HCT116 (cell line): ENCODE results near the gene ACSL3. TPM values are rescaled to one million over a fixed set of nuclear protein-coding genes. Genes with fewer than 3 reads are reported as not detected.

Source experiments
- ATAC-seq: fragments of 200-7000 bp; cut with Tn5 transposase; 2 replicates; pipeline ENCODE4 v1.9.1; 2020; ENCODE audit warnings: mild to moderate bottlenecking, moderate library complexity
- BruUV-seq: library from RNA; stranded (reverse); fragments of 400-500 nt; replicated peaks from 2 replicates; lab custom pipeline; 2021; lab: Mats Ljungman, UMichigan
- CTCF ChIA-PET: fragments of 300-600 bp; sonication (Branson Sonifier 250); formaldehyde crosslinking; loops from one replicate; lab custom pipeline; 2021; ENCODE audit warnings: antibody characterized with exemption; lab: Charles Lee
- POLR2A ChIA-PET: fragments of 300-600, 350-600 bp; sonication (Branson Sonifier 250); formaldehyde crosslinking; loops from one replicate; lab custom pipeline; 2021; ENCODE audit warnings: antibody characterized with exemption; lab: Charles Lee
- RAD21 ChIA-PET, 2 experiments: fragments of 300-600 bp; sonication (Branson Sonifier 250); formaldehyde crosslinking; loops; one replicate each; lab custom pipeline; 2023; ENCODE audit warnings: low total read pairs in 2 of 2; ENCODE audit not compliant: uncharacterized antibody in 2 of 2, unreplicated experiment in 2 of 2, low non-redundant PET in 1 of 2; lab: Charles Lee
- DNase-seq: peaks from one replicate; pipeline ENCODE4 v3.0.0-alpha.2; 2010; ENCODE audit warnings: low read depth, low spot score
- H2AFZ ChIP-seq: fragments of 200-600 bp; shearing (Covaris generic), sonication (generic); 2 replicates; pipeline ENCODE4 v1.6.1; 2017; ENCODE audit warnings: low read depth, mixed run types, mixed read lengths, antibody characterized with exemption, low read length; ENCODE audit not compliant: poor library complexity, severe bottlenecking
- H3K27ac ChIP-seq: 2 replicates; pipeline ENCODE4 v1.5.1; 2012; ENCODE audit warnings: low read depth, low read length
- H3K27me3 ChIP-seq: fragments of 200-600 bp; sonication (generic); 2 replicates; pipeline ENCODE4 v1.6.1; 2016; ENCODE audit warnings: mixed run types, low read length, mixed read lengths; ENCODE audit not compliant: insufficient read depth
- H3K36me3 ChIP-seq, 2 experiments: fragments of 200-500 bp in 1 of 2; fragments of 200-600 bp in 1 of 2; sonication (Bioruptor generic) in 1 of 2; sonication (generic) in 1 of 2; 2 replicates each; pipeline versions ENCODE4 v1.5.1 to v1.6.1; 2014 to 2016; ENCODE audit warnings: low read length in 2 of 2, inconsistent platforms in 1 of 2, mixed read lengths in 1 of 2, mixed run types in 1 of 2; ENCODE audit not compliant: insufficient read depth in 2 of 2, control insufficient read depth in 1 of 2
- H3K4me1 ChIP-seq, 2 experiments: fragments of 200-600 bp in 1 of 2; sonication (generic) in 1 of 2; 2 replicates each; pipeline versions ENCODE4 v1.5.1 to v1.6.1; 2012 to 2017; ENCODE audit warnings: low read length in 2 of 2, inconsistent platforms in 1 of 2, mild to moderate bottlenecking in 1 of 2, mixed read lengths in 1 of 2, mixed run types in 1 of 2, moderate library complexity in 1 of 2; ENCODE audit not compliant: insufficient read depth in 2 of 2, control insufficient read depth in 1 of 2
- H3K4me2 ChIP-seq: fragments of 200-600 bp; sonication (generic); 2 replicates; pipeline ENCODE4 v1.6.1; 2017; ENCODE audit warnings: mixed run types, low read length, mixed read lengths
- H3K4me3 ChIP-seq, 2 experiments: fragments of 200-600 bp in 1 of 2; sonication (generic) in 1 of 2; replicated peaks in 1 of 2; 2 replicates each; pipeline ENCODE4 v1.5.1; 2011 to 2016; ENCODE audit warnings: low read length in 2 of 2, control low read depth in 1 of 2, low read depth in 1 of 2, mild to moderate bottlenecking in 1 of 2, mixed read lengths in 1 of 2, mixed run types in 1 of 2
- H3K79me2 ChIP-seq: fragments of 200-600 bp; sonication (generic); 2 replicates; pipeline ENCODE4 v1.6.1; 2017; ENCODE audit warnings: mild to moderate bottlenecking, mixed run types, low read length, moderate library complexity, mixed read lengths; ENCODE audit not compliant: insufficient read depth
- H3K9ac ChIP-seq: fragments of 200-600 bp; sonication (generic); 2 replicates; pipeline ENCODE4 v1.6.1; 2016; ENCODE audit warnings: low read length, mixed read lengths
- H3K9me2 ChIP-seq: fragments of 200-600 bp; sonication (generic), shearing (Covaris generic); 2 replicates; pipeline ENCODE4 v1.6.1; 2017; ENCODE audit warnings: mixed run types, mild to moderate bottlenecking, moderate library complexity; ENCODE audit not compliant: insufficient read depth
- H3K9me3 ChIP-seq, 2 experiments: fragments of 200-500 bp in 1 of 2; fragments of 200-600 bp in 1 of 2; sonication (Bioruptor generic) in 1 of 2; sonication (generic) in 1 of 2; 2 replicates each; pipeline ENCODE4 v1.6.1; 2014 to 2017; ENCODE audit warnings: low read length in 2 of 2, mixed read lengths in 2 of 2, inconsistent platforms in 1 of 2, low read depth in 1 of 2, mild to moderate bottlenecking in 1 of 2, mixed run types in 1 of 2, moderate library complexity in 1 of 2; ENCODE audit not compliant: control insufficient read depth in 1 of 2, insufficient read depth in 1 of 2
- H4K20me1 ChIP-seq: fragments of 200-600 bp; sonication (generic), shearing (Covaris generic); 2 replicates; pipeline ENCODE4 v1.6.1; 2017; ENCODE audit warnings: mixed run types, mild to moderate bottlenecking, moderate library complexity; ENCODE audit not compliant: insufficient read depth
- CBX3 ChIP-seq: IDR thresholded peaks from 2 replicates; pipeline ENCODE4 v1.6.1; 2012; ENCODE audit warnings: low read depth
- EGR1 ChIP-seq: IDR thresholded peaks from 2 replicates; pipeline ENCODE4 v1.6.1; 2012; ENCODE audit warnings: low read depth
- SP1 ChIP-seq: IDR thresholded peaks from 2 replicates; pipeline ENCODE4 v1.6.1; 2012; ENCODE audit warnings: low read depth
- ZNF274 ChIP-seq: fragments of 200-500 bp; sonication (Bioruptor generic); IDR thresholded peaks from 2 replicates; pipeline ENCODE4 v1.6.1; 2014; ENCODE audit warnings: mild to moderate bottlenecking, low read depth, low read length, inconsistent platforms
- intact Hi-C: fragments of 100-400 bp; cut with micrococcal nuclease; formaldehyde crosslinking; loops from 2 replicates; pipeline ENCODE4 v1.10.0; 2022
- total RNA-seq: library from RNA; stranded (reverse); gene quantifications from one replicate; pipeline ENCODE4 v1.2.1, GENCODE V29; 2021; ENCODE audit not compliant: unreplicated experiment
- TF ChIP-seq, protein P1 (sequence below), 3 experiments: fragments of 200-600 bp in 1 of 3; sonication (generic) in 1 of 3; IDR thresholded peaks in 2 of 3; conservative IDR thresholded peaks in 1 of 3; 2 replicates each; pipeline ENCODE4 v1.5.1; 2012 to 2017; ENCODE audit warnings: low read depth in 2 of 3, low read length in 2 of 3, antibody characterized with exemption in 1 of 3, borderline replicate concordance in 1 of 3, control low read depth in 1 of 3, mild to moderate bottlenecking in 1 of 3, mixed read lengths in 1 of 3, mixed run types in 1 of 3, moderate library complexity in 1 of 3; ENCODE audit not compliant: insufficient read depth in 1 of 3
- TF ChIP-seq, protein P2 (sequence below): IDR thresholded peaks from 2 replicates; pipeline ENCODE4 v1.6.1; 2012
- TF ChIP-seq, protein P3 (sequence below): IDR thresholded peaks from 2 replicates; pipeline ENCODE4 v1.6.1; 2012; ENCODE audit warnings: low read depth

Gene ACSL3
- total RNA-seq, 1 experiment from 2014 or later = 142 TPM

DNA sequence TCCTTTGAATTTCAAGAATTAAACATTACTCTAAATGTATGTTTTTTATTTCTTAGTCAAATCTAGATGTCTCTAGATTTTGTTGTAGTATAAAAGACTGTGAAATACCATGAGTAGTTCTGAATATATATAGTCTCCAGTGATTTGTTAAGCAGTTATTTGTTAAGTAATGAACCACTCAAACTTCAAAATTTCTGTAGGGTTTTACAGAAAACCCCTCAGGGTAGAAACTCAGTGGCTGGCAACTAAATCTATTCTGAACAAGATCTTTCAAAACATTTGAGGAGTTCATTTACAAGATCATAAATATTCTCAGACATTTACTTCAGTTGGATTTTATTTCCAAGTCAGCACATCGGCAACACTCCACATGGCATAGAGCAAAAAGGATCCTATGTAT, 35.8 kb upstream of the ACSL3 start:
- Histone ChIP-seq H3K4me2 (no peak overlapping the region), H3K9ac (no peak overlapping the region), H3K9me3 (no peaks in the 10 kb centered on the region), H4K20me1 (no peaks in the 10 kb centered on the region), H3K27ac (no peak overlapping the region), H3K4me1 (no peaks in the 10 kb centered on the region), H3K36me3 (no peaks in the 10 kb centered on the region), H3K79me2 (no peaks in the 10 kb centered on the region), H2AFZ (no peak overlapping the region)
- ATAC-seq (no peak), DNase-seq (no peak)
- no TSS peak for BruUV-seq
- intact Hi-C loops = no loop called here
- RAD21 ChIA-PET = no interaction called here
- TF ChIP-seq, protein P1, sequence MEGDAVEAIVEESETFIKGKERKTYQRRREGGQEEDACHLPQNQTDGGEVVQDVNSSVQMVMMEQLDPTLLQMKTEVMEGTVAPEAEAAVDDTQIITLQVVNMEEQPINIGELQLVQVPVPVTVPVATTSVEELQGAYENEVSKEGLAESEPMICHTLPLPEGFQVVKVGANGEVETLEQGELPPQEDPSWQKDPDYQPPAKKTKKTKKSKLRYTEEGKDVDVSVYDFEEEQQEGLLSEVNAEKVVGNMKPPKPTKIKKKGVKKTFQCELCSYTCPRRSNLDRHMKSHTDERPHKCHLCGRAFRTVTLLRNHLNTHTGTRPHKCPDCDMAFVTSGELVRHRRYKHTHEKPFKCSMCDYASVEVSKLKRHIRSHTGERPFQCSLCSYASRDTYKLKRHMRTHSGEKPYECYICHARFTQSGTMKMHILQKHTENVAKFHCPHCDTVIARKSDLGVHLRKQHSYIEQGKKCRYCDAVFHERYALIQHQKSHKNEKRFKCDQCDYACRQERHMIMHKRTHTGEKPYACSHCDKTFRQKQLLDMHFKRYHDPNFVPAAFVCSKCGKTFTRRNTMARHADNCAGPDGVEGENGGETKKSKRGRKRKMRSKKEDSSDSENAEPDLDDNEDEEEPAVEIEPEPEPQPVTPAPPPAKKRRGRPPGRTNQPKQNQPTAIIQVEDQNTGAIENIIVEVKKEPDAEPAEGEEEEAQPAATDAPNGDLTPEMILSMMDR (IDR thresholded peaks at IDR 0.05 in 2 of 3, conservative IDR thresholded peaks at IDR 0.05 in 1 of 3; ENCODE audit: borderline replicate concordance in 1 of 3, insufficient read depth in 1 of 3, low read depth in 2 of 3, low read length in 2 of 3) = no peak
- TF ChIP-seq SP1 (no peak), CBX3 (no peak)
- TF ChIP-seq, all 23 proteins: peak for 0
- ChIA-PET CTCF (no interaction called here), POLR2A (no interaction called here)
- Histone ChIP-seq H3K4me3 (no peak overlapping the region), H3K9me2 (no peaks in the 10 kb centered on the region), H3K27me3 (no peaks in the 10 kb centered on the region)

DNA sequence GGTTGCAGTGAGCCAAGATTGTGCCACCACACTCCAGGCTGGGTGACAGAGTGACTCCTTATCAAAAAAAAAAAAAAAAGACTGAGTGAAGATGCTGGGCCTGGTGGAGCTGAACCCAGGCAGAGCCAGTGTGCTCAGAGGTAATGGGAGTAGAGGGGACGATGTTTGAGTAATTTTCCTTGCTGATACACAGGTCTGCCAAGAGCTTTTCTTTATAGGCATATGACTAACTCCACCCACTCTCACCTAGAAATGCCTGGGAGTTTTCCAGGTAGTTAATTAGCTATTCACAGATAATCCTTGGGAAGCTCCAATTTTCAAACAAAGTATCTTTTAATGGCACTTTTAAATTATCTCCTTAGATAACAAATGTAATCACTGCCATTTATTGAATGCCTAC, 33.4 kb upstream of the ACSL3 start:
- no peaks in the 10 kb centered on the region for H3K9me3 ChIP-seq
- RAD21 ChIA-PET = no interaction called here
- no peak overlapping the region for H3K4me3 ChIP-seq
- CTCF ChIA-PET = no interaction called here
- H2AFZ ChIP-seq = no peak overlapping the region
- ATAC-seq = no peak
- no peaks in the 10 kb centered on the region for H3K27me3 ChIP-seq
- intact Hi-C loops = no loop called here
- no peaks in the 10 kb centered on the region for H3K36me3 ChIP-seq
- H3K27ac ChIP-seq = no peak overlapping the region
- BruUV-seq = no TSS peak
- TF ChIP-seq, protein P2, sequence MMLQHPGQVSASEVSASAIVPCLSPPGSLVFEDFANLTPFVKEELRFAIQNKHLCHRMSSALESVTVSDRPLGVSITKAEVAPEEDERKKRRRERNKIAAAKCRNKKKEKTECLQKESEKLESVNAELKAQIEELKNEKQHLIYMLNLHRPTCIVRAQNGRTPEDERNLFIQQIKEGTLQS = no peak
- TF ChIP-seq, protein P3, sequence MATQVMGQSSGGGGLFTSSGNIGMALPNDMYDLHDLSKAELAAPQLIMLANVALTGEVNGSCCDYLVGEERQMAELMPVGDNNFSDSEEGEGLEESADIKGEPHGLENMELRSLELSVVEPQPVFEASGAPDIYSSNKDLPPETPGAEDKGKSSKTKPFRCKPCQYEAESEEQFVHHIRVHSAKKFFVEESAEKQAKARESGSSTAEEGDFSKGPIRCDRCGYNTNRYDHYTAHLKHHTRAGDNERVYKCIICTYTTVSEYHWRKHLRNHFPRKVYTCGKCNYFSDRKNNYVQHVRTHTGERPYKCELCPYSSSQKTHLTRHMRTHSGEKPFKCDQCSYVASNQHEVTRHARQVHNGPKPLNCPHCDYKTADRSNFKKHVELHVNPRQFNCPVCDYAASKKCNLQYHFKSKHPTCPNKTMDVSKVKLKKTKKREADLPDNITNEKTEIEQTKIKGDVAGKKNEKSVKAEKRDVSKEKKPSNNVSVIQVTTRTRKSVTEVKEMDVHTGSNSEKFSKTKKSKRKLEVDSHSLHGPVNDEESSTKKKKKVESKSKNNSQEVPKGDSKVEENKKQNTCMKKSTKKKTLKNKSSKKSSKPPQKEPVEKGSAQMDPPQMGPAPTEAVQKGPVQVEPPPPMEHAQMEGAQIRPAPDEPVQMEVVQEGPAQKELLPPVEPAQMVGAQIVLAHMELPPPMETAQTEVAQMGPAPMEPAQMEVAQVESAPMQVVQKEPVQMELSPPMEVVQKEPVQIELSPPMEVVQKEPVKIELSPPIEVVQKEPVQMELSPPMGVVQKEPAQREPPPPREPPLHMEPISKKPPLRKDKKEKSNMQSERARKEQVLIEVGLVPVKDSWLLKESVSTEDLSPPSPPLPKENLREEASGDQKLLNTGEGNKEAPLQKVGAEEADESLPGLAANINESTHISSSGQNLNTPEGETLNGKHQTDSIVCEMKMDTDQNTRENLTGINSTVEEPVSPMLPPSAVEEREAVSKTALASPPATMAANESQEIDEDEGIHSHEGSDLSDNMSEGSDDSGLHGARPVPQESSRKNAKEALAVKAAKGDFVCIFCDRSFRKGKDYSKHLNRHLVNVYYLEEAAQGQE = no peak
- TF ChIP-seq ZNF274 (no peak), EGR1 (no peak)
- H3K9me2 ChIP-seq = no peaks in the 10 kb centered on the region
- DNase-seq = no peak
- no peaks in the 10 kb centered on the region for H4K20me1 ChIP-seq
- H3K4me2 ChIP-seq = no peak overlapping the region
- POLR2A ChIA-PET = no interaction called here
- no peaks in the 10 kb centered on the region for H3K4me1 ChIP-seq
- no peak overlapping the region for H3K9ac ChIP-seq
- H3K79me2 ChIP-seq = no peaks in the 10 kb centered on the region
